Measurements from ENCODE around the gene HSPB1. TPM values are rescaled to one million over a fixed set of nuclear protein-coding genes. Genes with fewer than 3 reads are reported as not detected.

The HSPB1 gene
- total RNA-seq, 3 donors from 2014 or later: 207 to 840 (median 310) TPM

- ATAC-seq (no peak), DNase-seq (no peak)
- H3K36me3 ChIP-seq (ENCODE audit: low read depth): no peaks in the 10 kb centered on the region
- TF ChIP-seq CTCF (IDR thresholded peaks at IDR 0.05): no peak
- H3K4me1 ChIP-seq (ENCODE audit: low read depth): no peaks in the 10 kb centered on the region
- H3K9me3 ChIP-seq: no peaks in the 10 kb centered on the region
- no peak overlapping the region for H3K4me3 ChIP-seq
- intact Hi-C loops (cut with DNase I, micrococcal nuclease): no loop called here
Observed at GRCh38 chr7:76273503-76273902, 29.0 kb upstream of the HSPB1 start.

- no peak for DNase-seq
- Histone ChIP-seq H3K9me3 (no peaks in the 10 kb centered on the region), H3K4me3 (no peak overlapping the region), H3K4me1 (ENCODE audit: low read depth) (peaks cover 9% of the 10 kb centered on the region), H3K36me3 (ENCODE audit: low read depth) (no peaks in the 10 kb centered on the region)
- TF ChIP-seq CTCF (IDR thresholded peaks at IDR 0.05): no peak
- intact Hi-C loops (cut with DNase I, micrococcal nuclease): no loop called here
- ATAC-seq: no peak
Observed at GRCh38 chr7:76278540-76278939, 23.9 kb upstream of the HSPB1 start.

GRCh38 chr7:76280408-76280807 lies 22.1 kb upstream of the HSPB1 start:
- DNase-seq: no peak
- Histone ChIP-seq H3K9me3 (no peaks in the 10 kb centered on the region), H3K36me3 (ENCODE audit: low read depth) (no peaks in the 10 kb centered on the region), H3K4me1 (ENCODE audit: low read depth) (peaks cover 9% of the 10 kb centered on the region), H3K4me3 (no peak overlapping the region)
- TF ChIP-seq CTCF (IDR thresholded peaks at IDR 0.05): no peak
- no peak for ATAC-seq
- intact Hi-C loops (cut with DNase I, micrococcal nuclease): loop anchor here in 1 of 2 donors (10.0 kb wide), 1 partner anchor 96 kb away; no protein-coding TSS in a partner anchor

- TF ChIP-seq CTCF (IDR thresholded peaks at IDR 0.05): no peak
- peak; percentile 54 for ATAC-seq
- intact Hi-C loops (cut with DNase I, micrococcal nuclease): loop anchor here in 1 of 2 donors (10.0 kb wide), 1 partner anchor 96 kb away; no protein-coding TSS in a partner anchor
- Histone ChIP-seq H3K36me3 (ENCODE audit: low read depth) (no peaks in the 10 kb centered on the region), H3K4me1 (ENCODE audit: low read depth) (peaks cover 9% of the 10 kb centered on the region), H3K4me3 (no peak overlapping the region), H3K9me3 (no peaks in the 10 kb centered on the region)
- no peak for DNase-seq
Observed at GRCh38 chr7:76281006-76281705, 21.3 kb upstream of the HSPB1 start.

- no peak for DNase-seq
- intact Hi-C loops (cut with DNase I, micrococcal nuclease): loop anchor here in 1 of 2 donors (10.0 kb wide), 1 partner anchor 97 kb away; no protein-coding TSS in a partner anchor
- ATAC-seq: no peak
- Histone ChIP-seq H3K9me3 (no peaks in the 10 kb centered on the region), H3K4me1 (ENCODE audit: low read depth) (peaks cover 9% of the 10 kb centered on the region), H3K4me3 (no peak overlapping the region), H3K36me3 (ENCODE audit: low read depth) (no peaks in the 10 kb centered on the region)
- TF ChIP-seq CTCF (IDR thresholded peaks at IDR 0.05): no peak
Observed at GRCh38 chr7:76281706-76282343, 20.6 kb upstream of the HSPB1 start.
